MM.1S (cell line): ENCODE measurements around the gene RBM23.

Experiments
- EZH2phosphoT487 ChIP-seq: fragments of 300-600 bp; sonication (generic); IDR thresholded peaks from 2 replicates; pipeline ENCODE4 v1.6.1; 2018; ENCODE audit warnings: antibody characterized with exemption, low read length
- TF ChIP-seq, protein P1 (sequence below): fragments of 300-600 bp; sonication (generic); IDR thresholded peaks from 2 replicates; pipeline ENCODE4 v1.5.1; 2016; ENCODE audit warnings: antibody characterized with exemption, low read length, mixed read lengths

DNA sequence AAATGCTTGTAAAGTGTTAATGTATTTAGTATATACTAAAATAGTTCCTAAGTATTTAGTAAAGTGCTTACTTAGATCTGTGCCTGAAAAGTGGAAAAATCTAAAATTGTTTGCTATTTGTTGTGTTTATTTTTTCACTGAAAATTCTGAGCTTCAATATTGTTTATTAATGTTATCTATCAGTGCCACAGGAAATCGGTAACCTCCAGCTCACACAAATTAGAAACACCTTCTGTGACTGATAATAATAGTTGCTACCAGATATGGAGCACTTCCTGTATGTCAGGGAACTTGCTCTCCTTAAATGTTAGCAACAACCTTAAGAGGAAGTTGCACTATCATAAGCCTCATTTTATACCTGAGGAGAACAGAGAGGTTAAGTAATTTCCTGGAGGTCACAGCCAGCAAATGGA lies 48.1 kb downstream of the RBM23 start:
- TF ChIP-seq, protein P1, sequence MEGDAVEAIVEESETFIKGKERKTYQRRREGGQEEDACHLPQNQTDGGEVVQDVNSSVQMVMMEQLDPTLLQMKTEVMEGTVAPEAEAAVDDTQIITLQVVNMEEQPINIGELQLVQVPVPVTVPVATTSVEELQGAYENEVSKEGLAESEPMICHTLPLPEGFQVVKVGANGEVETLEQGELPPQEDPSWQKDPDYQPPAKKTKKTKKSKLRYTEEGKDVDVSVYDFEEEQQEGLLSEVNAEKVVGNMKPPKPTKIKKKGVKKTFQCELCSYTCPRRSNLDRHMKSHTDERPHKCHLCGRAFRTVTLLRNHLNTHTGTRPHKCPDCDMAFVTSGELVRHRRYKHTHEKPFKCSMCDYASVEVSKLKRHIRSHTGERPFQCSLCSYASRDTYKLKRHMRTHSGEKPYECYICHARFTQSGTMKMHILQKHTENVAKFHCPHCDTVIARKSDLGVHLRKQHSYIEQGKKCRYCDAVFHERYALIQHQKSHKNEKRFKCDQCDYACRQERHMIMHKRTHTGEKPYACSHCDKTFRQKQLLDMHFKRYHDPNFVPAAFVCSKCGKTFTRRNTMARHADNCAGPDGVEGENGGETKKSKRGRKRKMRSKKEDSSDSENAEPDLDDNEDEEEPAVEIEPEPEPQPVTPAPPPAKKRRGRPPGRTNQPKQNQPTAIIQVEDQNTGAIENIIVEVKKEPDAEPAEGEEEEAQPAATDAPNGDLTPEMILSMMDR, result no peak
- no peak for TF ChIP-seq EZH2phosphoT487
